ENCODE data around the gene WSB1. TPM values are rescaled to one million over a fixed set of nuclear protein-coding genes. Genes with fewer than 3 reads are reported as not detected.
"Not testable (repeated sequence)": the region's sequence is repeated elsewhere in the genome, so short reads cannot be mapped to it uniquely, and the experiment has no call there.

Gene WSB1
- polyA plus RNA-seq (2012; ENCODE audit: insufficient read depth, insufficient read length): 81.6 TPM

- H3K4me3 ChIP-seq (ENCODE audit: low read length): peak within 1 kb of the TSS; percentile 97
- DNase-seq (ENCODE audit: low read depth, low spot score): peak; percentile 76
Observed at GRCh38 chr17:27293898-27294688, at the start of gene WSB1. WSB1 (plus strand) TSS chr17:27294114; CDS start chr17:27294396, 282 bp downstream.

- DNase-seq (ENCODE audit: low read depth, low spot score): no peak
- no peak overlapping the region for H3K4me3 ChIP-seq (ENCODE audit: low read length)
Observed at GRCh38 chr17:27244491-27245223, 49.3 kb upstream of the WSB1 start.

GRCh38 chr17:27245230-27245696 is 48.7 kb upstream of the WSB1 start:
- DNase-seq (ENCODE audit: low read depth, low spot score): peak; percentile 19
- no peak overlapping the region for H3K4me3 ChIP-seq (ENCODE audit: low read length)

DNA sequence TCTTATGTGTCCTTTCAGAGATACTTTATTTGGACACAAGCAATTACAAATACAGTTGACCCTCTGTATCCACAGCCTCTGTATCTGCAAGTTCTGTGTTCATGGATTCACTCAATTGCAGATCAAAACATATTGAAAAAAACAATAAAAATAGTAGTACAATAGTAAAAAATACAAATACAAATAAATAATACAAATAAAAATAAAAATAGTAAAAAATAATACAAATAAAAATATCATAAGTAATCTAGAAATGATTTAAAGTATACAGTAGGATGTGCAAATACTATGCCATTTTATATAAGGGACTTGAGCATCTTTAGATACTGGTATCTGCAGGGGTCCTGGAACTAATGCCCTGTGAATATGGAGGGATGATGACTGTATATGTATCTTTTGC is 47.4 kb upstream of the WSB1 start:
- no peak overlapping the region for H3K4me3 ChIP-seq (ENCODE audit: low read length)
- DNase-seq (ENCODE audit: low read depth, low spot score): no peak

DNA sequence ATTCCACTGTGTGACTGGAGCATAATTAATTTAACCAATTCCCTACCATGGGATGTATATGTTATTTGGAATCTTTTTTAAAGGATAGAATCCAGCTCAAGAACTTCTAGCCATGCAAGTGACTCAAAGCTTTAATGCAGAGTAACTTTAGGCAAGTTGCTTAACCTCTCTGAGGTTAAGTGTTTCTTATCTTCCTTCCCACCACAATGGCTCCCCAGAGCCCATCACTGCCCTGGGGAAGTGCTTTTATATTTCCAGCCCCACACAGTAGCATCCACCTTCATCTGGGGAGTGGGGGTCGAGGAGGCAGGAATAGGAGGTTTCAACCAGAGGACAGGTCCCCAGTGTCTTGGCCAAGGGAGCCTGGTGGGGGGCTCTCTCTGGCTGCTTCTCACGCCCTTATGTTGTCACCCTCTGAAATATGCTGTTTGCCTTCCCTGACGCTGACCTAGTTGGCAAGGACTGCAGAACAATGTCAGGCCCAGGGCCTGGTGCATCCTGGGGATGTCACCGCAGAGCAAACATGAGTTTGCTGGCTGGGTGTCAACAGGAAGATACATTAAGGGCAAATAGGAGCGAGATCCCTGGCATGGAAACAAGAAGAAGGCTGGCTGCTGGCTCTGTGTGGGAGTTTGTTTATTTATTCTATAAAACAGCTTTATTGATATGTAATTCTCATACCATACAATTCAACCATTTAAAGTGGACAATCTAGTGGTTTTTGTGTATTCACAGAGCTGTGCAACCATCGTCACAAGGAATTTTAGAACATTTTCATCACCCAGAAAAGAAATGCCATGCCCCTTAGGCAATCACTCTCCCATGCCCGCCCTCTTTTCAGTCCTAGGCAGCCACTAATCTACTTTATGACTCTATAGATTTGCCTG is 46.6 kb upstream of the WSB1 start:
- no peak for DNase-seq (ENCODE audit: low read depth, low spot score)
- no peak overlapping the region for H3K4me3 ChIP-seq (ENCODE audit: low read length)

DNA sequence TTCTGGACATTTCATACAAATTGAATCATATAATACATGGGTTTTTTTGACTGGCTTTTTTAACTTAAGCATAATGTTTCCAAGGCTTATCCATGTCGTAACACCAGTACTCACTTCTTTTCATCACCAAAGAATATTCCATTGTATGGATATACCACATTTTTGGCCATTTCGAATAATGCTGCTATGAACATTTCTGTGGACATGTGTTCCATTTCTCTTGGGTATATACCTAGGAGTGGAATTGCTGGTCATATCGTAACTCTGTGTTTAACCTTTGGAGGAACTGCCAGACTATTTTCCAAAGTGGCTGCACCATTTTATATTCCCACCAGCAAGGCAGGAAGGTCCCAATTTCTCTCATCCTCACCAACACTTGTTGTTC is 46.0 kb upstream of the WSB1 start:
- H3K4me3 ChIP-seq (ENCODE audit: low read length): no peak overlapping the region
- DNase-seq (ENCODE audit: low read depth, low spot score): no peak

GRCh38 chr17:27250791-27251190 is 43.1 kb upstream of the WSB1 start:
- H3K4me3 ChIP-seq (ENCODE audit: low read length); DNase-seq (ENCODE audit: low read depth, low spot score): not testable (repeated sequence)

DNA sequence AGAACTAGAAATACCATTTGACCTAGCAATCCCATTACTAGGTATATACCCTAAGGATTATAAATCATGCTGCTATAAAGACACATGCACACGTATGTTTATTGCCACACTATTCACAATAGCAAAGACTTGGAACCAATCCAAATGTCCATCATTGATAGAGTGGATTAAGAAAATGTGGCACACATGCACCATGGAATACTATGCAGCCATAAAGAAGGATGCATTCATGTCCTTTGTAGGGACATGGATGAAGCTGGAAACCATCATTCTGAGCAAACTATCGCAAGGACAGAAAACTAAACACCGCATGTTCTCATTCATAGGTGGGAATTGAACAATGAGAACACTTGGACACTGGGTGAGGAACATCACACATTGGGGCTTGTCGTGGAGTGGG is 39.1 kb upstream of the WSB1 start:
- not testable (repeated sequence) for H3K4me3 ChIP-seq (ENCODE audit: low read length); DNase-seq (ENCODE audit: low read depth, low spot score)

DNA sequence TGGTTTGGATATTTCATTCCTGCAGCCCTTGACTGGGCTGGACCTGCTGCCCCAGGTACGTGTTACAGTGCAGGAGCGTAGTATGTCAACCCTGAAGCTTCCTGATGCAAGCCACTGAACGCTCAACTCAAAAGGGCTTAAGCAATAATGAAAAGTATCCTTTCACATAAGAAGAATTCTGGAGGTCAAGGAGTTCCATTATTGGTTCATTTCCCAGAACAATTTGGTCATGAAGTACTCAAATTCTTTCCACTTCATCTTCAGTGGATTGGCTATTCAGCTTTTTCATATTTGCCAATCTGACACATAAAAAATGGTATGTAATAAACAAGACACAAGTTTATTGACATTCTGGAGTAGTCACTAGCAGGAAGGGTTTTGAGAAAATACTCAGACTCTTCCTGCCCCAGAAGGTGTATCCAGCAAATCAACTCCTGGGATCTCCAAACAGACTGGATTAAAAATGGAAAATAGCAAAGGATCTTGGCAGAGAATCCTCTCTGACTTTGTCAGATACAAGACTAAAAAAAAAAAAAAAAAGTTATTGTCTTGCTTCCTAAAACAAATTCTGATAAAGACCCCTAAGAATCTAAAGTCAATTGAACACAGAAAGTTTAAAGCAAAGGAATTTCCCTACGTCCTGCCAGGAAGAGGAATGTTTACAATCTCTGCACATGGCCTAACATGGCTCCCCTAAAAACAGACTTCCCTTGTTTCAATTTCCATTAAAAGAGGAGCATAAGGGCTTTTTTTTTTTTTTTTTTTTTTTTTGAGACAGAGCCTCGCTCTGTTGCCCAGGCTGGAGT is 37.5 kb upstream of the WSB1 start:
- no peak for DNase-seq (ENCODE audit: low read depth, low spot score)
- H3K4me3 ChIP-seq (ENCODE audit: low read length): no peak overlapping the region

- H3K4me3 ChIP-seq (ENCODE audit: low read length): no peak overlapping the region
- no peak for DNase-seq (ENCODE audit: low read depth, low spot score)
Observed at GRCh38 chr17:27257031-27257357, 36.9 kb upstream of the WSB1 start.

DNA sequence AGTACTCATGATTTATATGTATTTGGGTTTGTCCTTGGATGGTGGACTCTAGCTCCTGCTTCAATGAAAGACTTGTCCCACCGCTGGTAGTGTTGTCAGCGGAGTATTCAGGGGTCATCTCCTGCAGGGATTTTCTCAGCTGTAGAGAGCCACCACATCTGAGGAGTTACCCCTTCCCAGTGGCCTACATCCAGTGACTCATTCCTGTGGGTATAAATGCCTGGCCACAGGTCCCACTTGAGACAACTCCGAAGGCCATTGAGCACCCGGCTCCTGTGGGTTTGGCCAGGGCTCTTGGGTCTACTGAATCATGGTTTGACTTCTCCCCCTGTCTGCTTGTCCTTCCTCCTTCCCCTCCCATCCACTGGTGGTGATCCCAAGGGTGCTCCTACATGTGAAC is 34.6 kb upstream of the WSB1 start:
- H3K4me3 ChIP-seq (ENCODE audit: low read length): no peak overlapping the region
- no peak for DNase-seq (ENCODE audit: low read depth, low spot score)

DNA sequence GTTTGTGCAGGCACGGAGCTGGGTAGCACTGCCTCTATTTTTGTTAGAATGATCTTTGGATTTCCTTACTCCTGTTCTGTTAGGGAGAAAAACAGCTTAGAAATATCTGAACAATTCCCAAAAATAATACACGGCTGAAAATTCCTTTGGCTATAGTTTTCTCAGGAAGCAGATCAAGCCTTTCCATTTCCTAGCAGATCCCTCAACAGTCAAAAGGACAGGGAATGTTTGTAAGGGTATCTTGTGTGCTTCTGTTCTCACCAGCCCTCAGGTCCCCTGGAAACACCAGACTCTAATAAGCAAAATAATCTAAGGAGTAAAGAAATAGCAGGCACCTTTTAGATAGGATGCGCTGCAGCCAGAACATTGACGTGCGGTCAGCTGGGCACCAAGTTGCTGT is 30.5 kb upstream of the WSB1 start:
- DNase-seq (ENCODE audit: low read depth, low spot score): no peak
- H3K4me3 ChIP-seq (ENCODE audit: low read length): no peak overlapping the region

DNA sequence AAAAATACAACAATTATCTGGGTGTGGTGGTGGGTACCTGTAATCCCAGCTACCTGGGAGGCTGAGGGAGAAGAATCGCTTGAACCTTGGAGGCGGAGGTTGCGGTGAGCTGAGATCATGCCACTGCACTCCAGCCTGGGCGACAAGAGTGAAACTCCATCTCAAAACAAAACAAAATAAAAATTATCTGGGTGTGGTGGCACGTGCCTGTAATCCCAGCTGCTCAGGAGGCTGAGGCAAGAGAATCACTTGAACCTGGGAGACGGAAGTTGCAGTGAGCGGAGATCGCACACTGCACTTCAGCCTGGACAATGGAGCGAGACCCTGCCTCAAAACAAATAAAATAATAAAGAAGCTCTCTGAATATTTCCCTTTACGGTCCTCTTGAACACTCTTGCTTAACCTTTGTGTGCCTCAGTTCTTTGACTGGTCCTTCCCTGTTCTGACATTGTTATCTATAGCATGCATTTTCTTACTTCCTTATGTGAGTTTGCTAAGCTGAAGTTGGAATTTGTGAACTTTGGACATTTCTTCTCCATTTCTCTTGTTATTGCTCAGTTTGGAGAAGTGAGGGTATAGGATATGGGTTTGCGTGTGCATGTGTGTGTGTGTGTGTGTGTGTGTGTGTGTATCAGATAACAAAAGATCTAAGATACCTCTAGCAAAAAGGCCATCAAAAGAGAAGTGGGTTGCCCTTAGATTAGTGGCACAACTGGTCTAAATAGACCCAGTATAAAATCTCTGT is 29.7 kb upstream of the WSB1 start:
- no peak overlapping the region for H3K4me3 ChIP-seq (ENCODE audit: low read length)
- DNase-seq (ENCODE audit: low read depth, low spot score): no peak

DNA sequence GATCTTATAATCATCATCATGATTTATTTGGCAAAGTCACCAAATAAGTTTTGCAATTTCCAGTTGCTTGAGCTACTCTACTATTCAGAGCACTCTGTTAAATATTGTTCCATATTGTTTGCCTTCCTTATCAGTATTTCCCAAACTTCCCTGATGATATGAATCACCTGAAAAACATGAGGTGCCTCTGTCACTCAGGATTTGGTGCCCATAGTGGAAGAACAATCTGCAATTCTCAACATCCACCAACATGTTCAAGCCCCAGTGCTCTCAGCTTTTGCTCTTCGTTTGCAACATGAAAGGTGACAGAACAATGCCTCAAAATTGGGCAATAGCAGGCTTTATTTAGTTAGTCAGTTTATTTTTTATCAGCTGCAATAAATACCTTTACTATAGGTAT is 28.6 kb upstream of the WSB1 start:
- H3K4me3 ChIP-seq (ENCODE audit: low read length): no peak overlapping the region
- no peak for DNase-seq (ENCODE audit: low read depth, low spot score)

GRCh38 chr17:27266228-27266627 is 27.7 kb upstream of the WSB1 start:
- no peak for DNase-seq (ENCODE audit: low read depth, low spot score)
- no peak overlapping the region for H3K4me3 ChIP-seq (ENCODE audit: low read length)

DNA sequence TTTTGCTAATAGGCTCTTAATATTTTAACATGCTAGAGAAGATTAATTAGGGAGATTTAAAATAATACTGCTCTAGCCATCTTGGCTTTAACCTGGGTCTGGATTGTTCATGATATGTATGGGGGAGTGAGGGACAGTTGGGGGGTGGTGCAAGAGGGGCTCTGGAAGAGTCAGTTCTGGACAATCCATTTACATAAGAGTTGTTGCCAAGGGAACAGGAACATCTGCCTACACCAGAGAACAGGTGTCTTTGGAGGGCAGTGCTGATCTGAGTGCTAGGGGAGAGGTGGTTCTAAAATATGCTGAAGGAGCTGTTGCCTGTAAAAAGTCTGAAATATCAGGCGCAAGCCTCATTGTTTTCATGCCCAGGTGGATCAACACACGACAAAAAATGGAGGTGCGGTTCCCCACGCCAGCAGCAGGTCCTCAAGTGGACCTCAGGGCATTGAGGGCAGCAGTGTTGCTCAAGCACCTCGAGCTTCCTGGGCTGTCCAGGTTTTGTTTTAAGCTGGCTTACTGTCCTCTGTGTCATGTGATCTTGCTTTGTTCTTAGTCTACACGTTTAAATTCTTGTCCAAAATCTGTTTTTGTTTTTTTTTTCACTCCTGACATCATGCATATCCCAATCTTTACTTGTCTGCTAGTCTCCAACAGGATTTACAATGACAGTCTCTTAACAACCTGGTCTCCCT is 25.4 kb upstream of the WSB1 start:
- DNase-seq (ENCODE audit: low read depth, low spot score): no peak
- no peak overlapping the region for H3K4me3 ChIP-seq (ENCODE audit: low read length)

- no peak for DNase-seq (ENCODE audit: low read depth, low spot score)
- H3K4me3 ChIP-seq (ENCODE audit: low read length): no peak overlapping the region
Observed at GRCh38 chr17:27269201-27269600, 24.7 kb upstream of the WSB1 start.

DNA sequence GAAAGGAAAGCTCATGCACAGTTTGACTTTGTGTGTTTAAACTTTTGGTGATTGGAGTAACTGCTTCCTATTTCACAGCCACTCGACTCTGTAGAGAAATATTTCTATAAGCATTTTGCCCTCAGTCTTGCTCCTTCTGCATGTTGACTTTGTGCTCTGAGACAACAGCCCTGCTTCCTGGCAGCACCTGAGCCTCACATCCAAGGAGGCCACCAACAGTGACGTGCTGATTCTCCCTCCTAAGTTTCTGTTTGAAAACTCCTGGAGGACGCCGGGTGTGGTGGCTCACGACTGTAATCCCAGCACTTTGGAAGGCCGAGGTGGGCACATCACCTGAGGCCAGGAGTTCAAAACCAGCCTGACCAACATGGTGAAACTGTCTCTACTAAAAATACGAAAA is 23.9 kb upstream of the WSB1 start:
- DNase-seq (ENCODE audit: low read depth, low spot score): no peak
- H3K4me3 ChIP-seq (ENCODE audit: low read length): no peak overlapping the region
